Trophoblast cell (in vitro differentiated cells and primary cell): ENCODE data around the gene TRABD2B.

ENCODE experiments used
- DNase-seq, 2 donors: peaks; one replicate each; pipeline ENCODE4 v3.0.0-alpha.2; 2016
- H2AFZ ChIP-seq: 2 replicates; pipeline ENCODE4 v1.6.1; 2013; ENCODE audit warnings: low read length, moderate library complexity, mild to moderate bottlenecking; ENCODE audit not compliant: insufficient read depth, poor library complexity
- H2AK5ac ChIP-seq: 2 replicates; pipeline ENCODE4 v1.6.1; 2013; ENCODE audit warnings: mild to moderate bottlenecking, low read length
- H2BK120ac ChIP-seq: 2 replicates; pipeline ENCODE4 v1.6.1; 2013; ENCODE audit warnings: low read length, mild to moderate bottlenecking, moderate library complexity; ENCODE audit not compliant: insufficient read depth, poor library complexity
- H2BK12ac ChIP-seq: 2 replicates; pipeline ENCODE4 v1.6.1; 2013; ENCODE audit warnings: mild to moderate bottlenecking, low read length, moderate library complexity
- H2BK5ac ChIP-seq: 2 replicates; pipeline ENCODE4 v1.6.1; 2013; ENCODE audit warnings: low read length, low read depth, moderate library complexity, mild to moderate bottlenecking; ENCODE audit not compliant: poor library complexity
- H3K14ac ChIP-seq: 2 replicates; pipeline ENCODE4 v1.6.1; 2013; ENCODE audit warnings: mild to moderate bottlenecking, low read length
- H3K18ac ChIP-seq: 2 replicates; pipeline ENCODE4 v1.6.1; 2013; ENCODE audit warnings: mild to moderate bottlenecking, low read length
- H3K23ac ChIP-seq: 2 replicates; pipeline ENCODE4 v1.6.1; 2013; ENCODE audit warnings: low read length
- H3K27ac ChIP-seq: 2 replicates; pipeline ENCODE4 v1.5.1; 2013; ENCODE audit warnings: low read depth, mild to moderate bottlenecking, inconsistent platforms, low read length, moderate library complexity
- H3K27me3 ChIP-seq: 2 replicates; pipeline ENCODE4 v1.6.1; 2013; ENCODE audit warnings: inconsistent platforms, mild to moderate bottlenecking, low read length, moderate library complexity; ENCODE audit not compliant: insufficient read depth
- H3K36me3 ChIP-seq, 2 experiments: 1 replicate in 1 of 2; 2 replicates in 1 of 2; pipeline ENCODE4 v1.6.1; 2013; ENCODE audit warnings: low read length in 2 of 2, mild to moderate bottlenecking in 2 of 2, moderate library complexity in 1 of 2; ENCODE audit not compliant: insufficient read depth in 2 of 2, control insufficient read depth in 1 of 2
- H3K4ac ChIP-seq: 2 replicates; pipeline ENCODE4 v1.6.1; 2013; ENCODE audit warnings: low read depth, mild to moderate bottlenecking, low read length, moderate library complexity
- H3K4me1 ChIP-seq, 2 experiments: 1 replicate in 1 of 2; 2 replicates in 1 of 2; pipeline ENCODE4 v1.6.1; 2013; ENCODE audit warnings: low read length in 2 of 2, mild to moderate bottlenecking in 2 of 2, moderate library complexity in 1 of 2; ENCODE audit not compliant: insufficient read depth in 2 of 2, control insufficient read depth in 1 of 2
- H3K4me2 ChIP-seq: 2 replicates; pipeline ENCODE4 v1.6.1; 2013; ENCODE audit warnings: inconsistent platforms, mild to moderate bottlenecking, low read length, moderate library complexity
- H3K4me3 ChIP-seq: 2 replicates; pipeline ENCODE4 v1.5.1; 2013; ENCODE audit warnings: mild to moderate bottlenecking, low read depth, low read length, inconsistent platforms
- H3K79me1 ChIP-seq: one replicate; pipeline ENCODE4 v1.6.1; 2013; ENCODE audit warnings: low read length
- H3K79me2 ChIP-seq: 2 replicates; pipeline ENCODE4 v1.6.1; 2013; ENCODE audit warnings: low read length, mild to moderate bottlenecking; ENCODE audit not compliant: control insufficient read depth, insufficient read depth, poor library complexity
- H3K9ac ChIP-seq: 2 replicates; pipeline ENCODE4 v1.6.1; 2013; ENCODE audit warnings: mild to moderate bottlenecking, low read length
- H3K9me3 ChIP-seq: 2 replicates; pipeline ENCODE4 v1.6.1; 2013; ENCODE audit warnings: low read depth, mild to moderate bottlenecking, control low read depth, inconsistent platforms, low read length; ENCODE audit not compliant: insufficient read depth
- H4K12ac ChIP-seq: 2 replicates; pipeline ENCODE4 v1.6.1; 2013; ENCODE audit warnings: low read depth, mild to moderate bottlenecking, low read length, moderate library complexity
- H4K8ac ChIP-seq: 2 replicates; pipeline ENCODE4 v1.6.1; 2013; ENCODE audit warnings: low read depth, mild to moderate bottlenecking, low read length, moderate library complexity
- H4K91ac ChIP-seq: one replicate; pipeline ENCODE4 v1.6.1; 2013; ENCODE audit warnings: low read depth, mild to moderate bottlenecking, low read length, moderate library complexity
- WGBS: extraction: QIAGEN DNeasy Blood & Tissue Kit; methylation state at CpG from one replicate; pipeline ENCODE4 v1.1.7; 2013; ENCODE audit warnings: missing lambda C conversion rate; ENCODE audit not compliant: insufficient read length, insufficient coverage; ENCODE audit errors: extremely low coverage; 5-methylcytosine and 5-hydroxymethylcytosine counted together

Gene TRABD2B

DNA sequence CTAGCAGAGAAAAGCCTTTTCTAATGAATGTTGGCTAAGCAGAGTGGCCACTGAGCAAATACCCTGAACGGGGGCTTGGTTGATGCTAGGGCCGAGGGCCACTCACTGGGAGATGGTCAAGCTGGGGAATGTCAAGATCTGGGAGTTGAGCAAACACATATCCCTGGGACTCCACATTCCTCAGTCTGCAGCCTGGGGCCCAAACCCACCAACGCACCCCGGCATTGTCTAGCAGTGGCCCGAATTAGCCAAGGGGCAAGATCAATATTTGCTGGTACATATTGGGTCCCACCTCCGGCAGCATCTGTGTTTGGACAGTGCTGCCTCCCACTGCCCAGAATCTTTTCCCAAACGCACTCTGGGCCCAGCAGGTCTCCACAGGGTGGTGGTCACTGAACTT, 144.1 kb downstream of the TRABD2B start:
- H3K18ac ChIP-seq: no peak overlapping the region

DNA sequence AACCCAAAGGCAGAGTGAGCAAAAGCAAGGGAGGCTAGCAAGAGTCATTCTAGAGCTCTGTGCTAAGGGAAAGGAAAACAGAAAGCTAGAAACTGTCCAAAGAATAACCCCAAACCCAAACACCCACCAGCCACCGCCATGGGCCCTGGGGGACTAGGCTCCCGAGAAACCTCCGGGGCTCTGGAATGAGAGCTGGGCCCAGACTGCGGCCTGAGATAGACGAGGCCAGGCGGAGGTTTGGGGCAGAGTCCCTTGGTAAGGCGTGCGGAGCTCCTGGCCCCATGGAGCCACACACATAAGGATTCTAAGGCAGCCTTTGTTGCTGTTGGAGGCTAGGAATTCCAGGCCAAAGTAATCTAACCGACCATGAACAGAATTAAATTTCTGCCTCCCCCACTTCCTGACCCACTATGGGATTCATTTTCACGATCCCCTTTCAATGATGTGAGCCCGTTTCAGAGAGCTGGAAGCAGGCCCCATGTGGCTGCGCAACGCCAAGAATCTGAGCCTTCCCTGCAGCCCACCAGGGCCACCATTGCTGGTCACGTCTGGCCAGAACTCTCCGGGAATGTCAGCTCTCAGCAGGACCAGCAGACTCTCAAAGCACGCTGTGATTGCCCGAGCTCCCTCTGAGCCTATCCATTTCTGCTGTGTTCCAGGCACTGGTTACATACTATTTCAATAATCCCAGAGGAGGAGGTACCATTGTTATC, 145.0 kb downstream of the TRABD2B start:
- no peaks in the 10 kb centered on the region for H3K9me3 ChIP-seq
- no peak overlapping the region for H4K91ac ChIP-seq
- H3K79me1 ChIP-seq: no peaks in the 10 kb centered on the region
- no peaks in the 10 kb centered on the region for H3K4me1 ChIP-seq
- no peak overlapping the region for H2AFZ ChIP-seq
- no peak overlapping the region for H3K4me3 ChIP-seq
- no peak overlapping the region for H3K27ac ChIP-seq
- no peak overlapping the region for H3K14ac ChIP-seq
- H2BK120ac ChIP-seq: no peak overlapping the region
- H3K9ac ChIP-seq: no peak overlapping the region
- H3K18ac ChIP-seq: no peak overlapping the region
- H2BK5ac ChIP-seq: no peak overlapping the region
- no peak overlapping the region for H2AK5ac ChIP-seq
- H3K36me3 ChIP-seq: no peaks in the 10 kb centered on the region
- H4K8ac ChIP-seq: no peak overlapping the region
- H3K27me3 ChIP-seq: no peaks in the 10 kb centered on the region
- no peak overlapping the region for H4K12ac ChIP-seq
- H3K4ac ChIP-seq: no peak overlapping the region
- H3K23ac ChIP-seq: no peak overlapping the region
- H2BK12ac ChIP-seq: no peak overlapping the region
- DNase-seq: no peak
- no peaks in the 10 kb centered on the region for H3K79me2 ChIP-seq
- no peak overlapping the region for H3K4me2 ChIP-seq
- no CpG with 5 or more reads among the region's 17 CpGs for WGBS

More for the DNA sequence above, 144.1 kb downstream of the TRABD2B start:
- DNase-seq: no peak
- H3K9me3 ChIP-seq: no peaks in the 10 kb centered on the region
- H3K4me1 ChIP-seq: no peaks in the 10 kb centered on the region
- no peak overlapping the region for H2BK5ac ChIP-seq
- no peaks in the 10 kb centered on the region for H3K79me2 ChIP-seq
- H3K9ac ChIP-seq: no peak overlapping the region
- no peak overlapping the region for H4K12ac ChIP-seq
- no peak overlapping the region for H3K4me3 ChIP-seq
- no peak overlapping the region for H2BK120ac ChIP-seq
- no peak overlapping the region for H2AK5ac ChIP-seq
- H2AFZ ChIP-seq: no peak overlapping the region
- no peak overlapping the region for H4K91ac ChIP-seq
- H3K36me3 ChIP-seq: no peaks in the 10 kb centered on the region
- no peak overlapping the region for H4K8ac ChIP-seq
- no CpG with 5 or more reads among the region's 7 CpGs for whole genome bisulfite sequencing
- no peak overlapping the region for H2BK12ac ChIP-seq
- no peak overlapping the region for H3K23ac ChIP-seq
- H3K27ac ChIP-seq: no peak overlapping the region
- H3K4me2 ChIP-seq: no peak overlapping the region
- H3K14ac ChIP-seq: no peak overlapping the region
- no peaks in the 10 kb centered on the region for H3K27me3 ChIP-seq
- no peaks in the 10 kb centered on the region for H3K79me1 ChIP-seq
- H3K4ac ChIP-seq: no peak overlapping the region

DNA sequence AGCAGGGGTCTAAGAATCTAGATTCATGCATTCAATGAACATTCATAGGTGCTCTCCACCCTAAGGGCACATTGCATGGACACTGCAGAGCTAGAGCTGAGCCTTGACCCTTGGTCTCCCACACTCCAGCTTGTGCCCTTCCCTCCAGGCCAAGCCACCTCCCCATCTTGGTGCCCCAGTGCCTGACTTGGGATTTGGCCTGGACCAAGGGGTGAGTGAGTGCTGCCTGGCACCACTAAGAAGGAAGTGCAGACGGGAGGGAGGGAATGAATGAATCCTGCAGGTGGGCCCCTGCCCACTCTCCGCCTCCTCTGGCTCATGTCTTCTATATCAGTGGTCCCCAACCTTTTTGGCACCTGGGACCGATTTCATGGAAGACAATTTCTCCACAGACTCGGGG, 146.7 kb downstream of the TRABD2B start:
- no peak overlapping the region for H3K14ac ChIP-seq
- no peaks in the 10 kb centered on the region for H3K9me3 ChIP-seq
- H2BK12ac ChIP-seq: no peak overlapping the region
- no peak overlapping the region for H3K4me3 ChIP-seq
- H3K79me1 ChIP-seq: no peaks in the 10 kb centered on the region
- H2AFZ ChIP-seq: no peak overlapping the region
- no peak overlapping the region for H2AK5ac ChIP-seq
- H3K9ac ChIP-seq: no peak overlapping the region
- no peak overlapping the region for H3K4ac ChIP-seq
- H3K18ac ChIP-seq: no peak overlapping the region
- no CpG with 5 or more reads among the region's 4 CpGs for WGBS
- no peak overlapping the region for H4K12ac ChIP-seq
- no peak for DNase-seq
- H3K27ac ChIP-seq: no peak overlapping the region
- H3K36me3 ChIP-seq: no peaks in the 10 kb centered on the region
- H3K4me2 ChIP-seq: no peak overlapping the region
- no peaks in the 10 kb centered on the region for H3K79me2 ChIP-seq
- H2BK5ac ChIP-seq: no peak overlapping the region
- H3K27me3 ChIP-seq: no peaks in the 10 kb centered on the region
- no peak overlapping the region for H2BK120ac ChIP-seq
- H4K91ac ChIP-seq: no peak overlapping the region
- H3K4me1 ChIP-seq: no peaks in the 10 kb centered on the region
- H4K8ac ChIP-seq: no peak overlapping the region
- H3K23ac ChIP-seq: no peak overlapping the region

DNA sequence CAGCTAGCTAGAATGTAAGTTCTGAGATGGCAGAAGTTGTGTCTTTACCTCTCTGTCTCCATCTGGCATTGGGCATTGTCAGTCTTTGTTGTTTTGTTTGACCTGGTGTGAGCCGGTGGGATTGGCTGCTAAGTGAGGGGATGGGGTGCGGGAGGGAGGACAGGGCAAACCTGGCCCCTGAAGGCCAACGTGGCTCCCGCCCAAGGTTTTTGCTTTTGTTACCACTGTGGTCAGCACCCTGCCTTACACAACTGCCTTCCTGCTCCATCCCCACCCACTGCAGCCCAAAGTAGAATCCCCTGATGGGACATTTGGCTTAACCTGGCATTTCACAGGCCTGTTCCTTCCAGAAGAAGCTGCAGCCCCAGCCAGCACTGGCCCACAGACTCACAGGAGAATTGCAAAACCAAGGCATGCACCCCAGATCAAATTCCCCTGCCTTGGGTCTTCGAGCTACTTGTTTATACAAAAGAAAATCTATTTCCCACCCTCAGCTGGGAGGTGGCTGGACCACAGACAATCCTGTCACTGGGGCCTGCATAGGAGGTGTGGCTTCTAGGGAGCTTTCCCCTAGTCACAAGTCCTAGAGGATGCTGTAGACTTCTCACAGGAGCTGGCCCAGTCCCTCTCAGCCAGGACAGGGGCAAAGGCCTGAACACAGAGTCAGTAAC, 147.5 kb downstream of the TRABD2B start:
- Histone ChIP-seq H3K79me1 (no peaks in the 10 kb centered on the region), H3K27ac (no peak overlapping the region), H3K27me3 (no peaks in the 10 kb centered on the region), H2BK5ac (no peak overlapping the region), H4K8ac (no peak overlapping the region), H3K9ac (no peak overlapping the region), H3K4me3 (no peak overlapping the region), H3K18ac (no peak overlapping the region), H3K79me2 (no peaks in the 10 kb centered on the region), H4K12ac (no peak overlapping the region), H3K9me3 (no peaks in the 10 kb centered on the region), H3K14ac (no peak overlapping the region), H3K4me2 (no peak overlapping the region), H2BK12ac (no peak overlapping the region), H2AFZ (no peak overlapping the region), H2AK5ac (no peak overlapping the region), H3K36me3 (no peaks in the 10 kb centered on the region), H2BK120ac (no peak overlapping the region), H4K91ac (no peak overlapping the region), H3K4me1 (no peaks in the 10 kb centered on the region), H3K23ac (no peak overlapping the region), H3K4ac (no peak overlapping the region)
- no CpG with 5 or more reads among the region's 5 CpGs for WGBS
- no peak for DNase-seq
